B cell (primary cell): ENCODE results near the gene RRP12. TPM values are rescaled to one million over a fixed set of nuclear protein-coding genes. Genes with fewer than 3 reads are reported as not detected.

ENCODE experiments used
- ATAC-seq: fragments of 200-7000 bp; cut with Tn5 transposase; one replicate; pipeline ENCODE4 v1.10.0; 2021; ENCODE audit warnings: low read depth, mild to moderate bottlenecking, moderate number of reproducible peaks, moderate library complexity
- CTCF ChIA-PET: fragments of 350-600 bp; sonication (Branson Sonifier 250); formaldehyde crosslinking; loops from one replicate; lab custom pipeline; 2021; ENCODE audit warnings: antibody characterized with exemption, inconsistent platforms; lab: Charles Lee
- POLR2A ChIA-PET: fragments of 350-600 bp; sonication (Branson Sonifier 250); formaldehyde crosslinking; loops from one replicate; lab custom pipeline; 2021; ENCODE audit warnings: antibody characterized with exemption; lab: Charles Lee
- DNase-seq: peaks from one replicate; pipeline ENCODE4 v3.0.0; 2013
- H2AFZ ChIP-seq: 2 replicates; pipeline ENCODE4 v1.6.1; 2012; ENCODE audit warnings: mild to moderate bottlenecking, low read depth, low read length; ENCODE audit not compliant: insufficient read depth, poor library complexity, severe bottlenecking
- H3K27ac ChIP-seq, 2 donors: 1 replicate in 1 of 2; 2 replicates in 1 of 2; pipeline ENCODE4 v1.5.1; 2012 to 2013; ENCODE audit warnings: low read length in 2 of 2, mild to moderate bottlenecking in 2 of 2, moderate library complexity in 1 of 2
- H3K27me3 ChIP-seq, 4 experiments: fragments of 200-600 bp in 1 of 4; sonication (generic) in 1 of 4; replicated peaks in 1 of 4; 1 replicate in 2 of 4; 2 replicates in 2 of 4; pipeline versions ENCODE4 v1.6.1 to v1.7.0; 2013 to 2016; ENCODE audit warnings: low read length in 3 of 4, mild to moderate bottlenecking in 2 of 4, mixed read lengths in 1 of 4, moderate library complexity in 1 of 4; ENCODE audit not compliant: insufficient read depth in 4 of 4, control insufficient read depth in 3 of 4; ENCODE audit errors: control extremely low read depth in 1 of 4
- H3K36me3 ChIP-seq, 2 experiments: replicated peaks in 1 of 2; 1 replicate in 1 of 2; 2 replicates in 1 of 2; pipeline versions ENCODE4 v1.6.1 to v1.7.1; 2013; ENCODE audit warnings: low read length in 1 of 2; ENCODE audit not compliant: insufficient read depth in 2 of 2, control insufficient read depth in 1 of 2; ENCODE audit errors: control extremely low read depth in 1 of 2, extremely low read depth in 1 of 2
- H3K4me1 ChIP-seq, 2 donors: fragments of 200-600 bp in 1 of 2; sonication (generic) in 1 of 2; 1 replicate in 1 of 2; 2 replicates in 1 of 2; pipeline versions ENCODE4 v1.5.1 to v1.6.1; 2013 to 2017; ENCODE audit warnings: low read length in 2 of 2; ENCODE audit not compliant: control insufficient read depth in 2 of 2, insufficient read depth in 2 of 2
- H3K4me2 ChIP-seq: replicated peaks from 2 replicates; pipeline ENCODE3; 2012; ENCODE audit warnings: mild to moderate bottlenecking, low read depth, low read length; ENCODE audit not compliant: poor library complexity, severe bottlenecking
- H3K4me3 ChIP-seq, 5 experiments: fragments of 200-600 bp in 1 of 5; sonication (generic) in 1 of 5; 1 replicate in 3 of 5; 2 replicates in 2 of 5; pipeline versions ENCODE4 v1.5.1 to v1.7.0; 2011 to 2016; ENCODE audit warnings: low read length in 4 of 5, mild to moderate bottlenecking in 4 of 5, low read depth in 2 of 5, control low read depth in 1 of 5, moderate library complexity in 1 of 5; ENCODE audit not compliant: insufficient read depth in 1 of 5; ENCODE audit errors: control extremely low read depth in 1 of 5, extremely low read depth in 1 of 5
- H3K79me2 ChIP-seq: fragments of 200-600 bp; sonication (generic); one replicate; pipeline ENCODE4 v1.6.0; 2016; ENCODE audit warnings: low read length; ENCODE audit not compliant: control insufficient read depth, insufficient read depth
- H3K9ac ChIP-seq: fragments of 200-600 bp; sonication (generic); 2 replicates; pipeline ENCODE4 v1.6.1; 2017; ENCODE audit warnings: mild to moderate bottlenecking, low read length, moderate library complexity
- H3K9me3 ChIP-seq, 3 donors: one replicate each; pipeline versions ENCODE4 v1.6.1 to v1.7.1; 2013; ENCODE audit warnings: low read length in 2 of 3; ENCODE audit not compliant: control insufficient read depth in 2 of 3, insufficient read depth in 1 of 3; ENCODE audit errors: control extremely low read depth in 1 of 3
- H4K20me1 ChIP-seq: 2 replicates; pipeline ENCODE4 v1.6.0; 2012; ENCODE audit warnings: mild to moderate bottlenecking, low read length; ENCODE audit not compliant: insufficient read depth, control insufficient read depth, poor library complexity, severe bottlenecking
- H3K27ac Mint-ChIP-seq: one replicate; pipeline ENCODE4 v1.8.0; 2021; ENCODE audit warnings: mixed read lengths
- H3K27me3 Mint-ChIP-seq: one replicate; pipeline ENCODE4 v1.8.0; 2021; ENCODE audit warnings: mixed read lengths
- H3K4me1 Mint-ChIP-seq: one replicate; pipeline ENCODE4 v1.8.0; 2021; ENCODE audit warnings: mixed read lengths
- H3K4me3 Mint-ChIP-seq: one replicate; pipeline ENCODE4 v1.8.0; 2021; ENCODE audit warnings: mixed read lengths
- H3K9me3 Mint-ChIP-seq: one replicate; pipeline ENCODE4 v1.8.0; 2022; ENCODE audit warnings: mixed read lengths; ENCODE audit not compliant: insufficient read depth
- CTCF ChIP-seq: fragments of 200-600 bp; IDR thresholded peaks from one replicate; pipeline ENCODE4 v1.8.0; 2022; ENCODE audit warnings: antibody characterized with exemption, mild to moderate bottlenecking
- EZH2 ChIP-seq: IDR thresholded peaks from 2 replicates; pipeline ENCODE4 v1.6.1; 2012; ENCODE audit warnings: borderline replicate concordance, low read depth, mild to moderate bottlenecking, moderate library complexity, low read length; ENCODE audit not compliant: insufficient read depth, poor library complexity, severe bottlenecking
- WGBS: methylation state at CpG from one replicate; pipeline ENCODE4 v1.1.5; 2013; ENCODE audit warnings: missing lambda C conversion rate; ENCODE audit not compliant: insufficient coverage; 5-methylcytosine and 5-hydroxymethylcytosine counted together
- intact Hi-C: fragments of 100-400 bp; cut with micrococcal nuclease; formaldehyde crosslinking; loops from one replicate; pipeline ENCODE4 v1.10.0; 2022
- polyA plus RNA-seq: library from polyadenylated mRNA; depleted of rRNA; stranded (reverse); fragments of >200 nt; gene quantifications from 2 replicates; pipeline ENCODE4 v1.2.3, GENCODE V29; 2012
- total RNA-seq, 2 donors: library from RNA; stranded (reverse); fragments of 120-200 nt in 1 of 2; gene quantifications; 1 replicate in 1 of 2; 2 replicates in 1 of 2; pipeline versions ENCODE4 v1.2.3 to v1.2.4, GENCODE V29; 2013 to 2022

The RRP12 gene
- total and polyA plus RNA-seq, 2 donors (not counting 1 experiment from before 2014, with no cell fraction given), result 19.3 to 35.7 TPM

- Mint-ChIP-seq H3K9me3 (no peaks in the 10 kb centered on the region), H3K27me3 (no peaks in the 10 kb centered on the region), H3K4me3 (no peak overlapping the region), H3K27ac (no peak overlapping the region), H3K4me1 (no peaks in the 10 kb centered on the region)
- Histone ChIP-seq H3K4me3 (no peak overlapping the region), H3K27ac (no peak overlapping the region), H3K4me1 (no peaks in the 10 kb centered on the region), H3K36me3 (peaks cover 1 to 50% of the 10 kb centered on the region in 2 experiments), H2AFZ (no peak overlapping the region), H3K9me3 (no peaks in the 10 kb centered on the region), H3K9ac (no peak overlapping the region), H4K20me1 (no peaks in the 10 kb centered on the region), H3K4me2 (no peak overlapping the region), H3K79me2 (no peaks in the 10 kb centered on the region), H3K27me3 (no peaks in the 10 kb centered on the region)
- ChIA-PET POLR2A (no interaction called here), CTCF (no interaction called here)
- ATAC-seq (no peak), DNase-seq (peak; percentile 18)
- 95% methylated on average over 7 of the region's 7 CpGs for WGBS
- intact Hi-C loops, result no loop called here
- TF ChIP-seq EZH2 (no peak), CTCF (no peak)
Measured at GRCh38 chr10:97383159-97383558, 18.0 kb downstream of the RRP12 start.

- no peaks in the 10 kb centered on the region for H3K27me3 Mint-ChIP-seq
- Histone ChIP-seq H4K20me1 (no peaks in the 10 kb centered on the region), H2AFZ (no peak overlapping the region), H3K79me2 (no peaks in the 10 kb centered on the region), H3K4me1 (no peaks in the 10 kb centered on the region), H3K4me2 (no peak overlapping the region), H3K36me3 (peaks cover 0 to 50% of the 10 kb centered on the region in 2 experiments), H3K27me3 (no peaks in the 10 kb centered on the region), H3K9ac (no peak overlapping the region), H3K4me3 (no peak overlapping the region), H3K27ac (no peak overlapping the region), H3K9me3 (no peaks in the 10 kb centered on the region)
- ATAC-seq, result no peak
- H3K4me3 Mint-ChIP-seq, result no peak overlapping the region
- no peaks in the 10 kb centered on the region for H3K4me1 Mint-ChIP-seq
- no peak overlapping the region for H3K27ac Mint-ChIP-seq
- WGBS, result 90% methylated on average over 5 of the region's 8 CpGs
- TF ChIP-seq CTCF, result no peak
- TF ChIP-seq EZH2, result no peak
- POLR2A ChIA-PET, result no interaction called here
- peak; percentile 11 for DNase-seq
- intact Hi-C loops, result no loop called here
- no peaks in the 10 kb centered on the region for H3K9me3 Mint-ChIP-seq
- CTCF ChIA-PET, result no interaction called here
Measured at GRCh38 chr10:97381626-97382025, 19.5 kb downstream of the RRP12 start.
